ENCODE results near the gene SLC1A7.

DNA sequence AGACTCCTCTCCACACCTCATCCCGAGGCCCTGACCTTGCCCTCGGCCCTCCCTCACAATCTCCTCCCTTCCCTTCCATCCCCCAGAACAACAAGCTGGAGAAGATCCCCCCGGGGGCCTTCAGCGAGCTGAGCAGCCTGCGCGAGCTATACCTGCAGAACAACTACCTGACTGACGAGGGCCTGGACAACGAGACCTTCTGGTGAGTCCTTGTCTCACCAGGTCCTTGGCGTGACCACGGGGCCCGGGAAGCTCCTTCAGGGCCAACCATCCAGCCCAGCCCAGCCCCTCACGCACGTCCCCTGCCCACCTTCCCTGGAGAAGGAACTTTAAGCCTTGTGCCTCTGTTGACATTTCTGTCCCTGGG is 64.9 kb downstream of the SLC1A7 start:
- no peak for TF ChIP-seq CTCF (IDR thresholded peaks at IDR 0.05; ENCODE audit: poor library complexity, severe bottlenecking)
- no peak for TF ChIP-seq MXI1 (conservative IDR thresholded peaks at IDR 0.05; ENCODE audit: poor library complexity, severe bottlenecking)
- no peak for TF ChIP-seq POLR2AphosphoS5 (IDR thresholded peaks at IDR 0.05)
- no peak for TF ChIP-seq RAD21 (conservative IDR thresholded peaks at IDR 0.05)
- TF ChIP-seq EZH2 (IDR thresholded peaks at IDR 0.05; ENCODE audit: borderline replicate concordance, insufficient read depth, low read length, poor library complexity, severe bottlenecking) = no peak
- TF ChIP-seq EP300 (conservative IDR thresholded peaks at IDR 0.05; ENCODE audit: poor library complexity, severe bottlenecking) = no peak
- no peak for TF ChIP-seq TAF1 (IDR thresholded peaks at IDR 0.05; ENCODE audit: low read depth)
